Measurements from ENCODE around the gene WWOX.

WWOX gene

GRCh38 chr16:78672779-78673556 is 573.5 kb downstream of the WWOX start:
- TF ChIP-seq POLR2AphosphoS5 (IDR thresholded peaks at IDR 0.05; ENCODE audit: low read depth, low read length): no peak
- no peak for TF ChIP-seq FOXP2 (optimal IDR thresholded peaks at IDR 0.05; ENCODE audit: borderline replicate concordance, extremely low read depth, extremely low read length, insufficient read depth)
- TF ChIP-seq SIN3A (IDR thresholded peaks at IDR 0.05; ENCODE audit: borderline replicate concordance, insufficient read depth, low read length): no peak
- no peak for TF ChIP-seq TAF1 (IDR thresholded peaks at IDR 0.05; ENCODE audit: borderline replicate concordance, insufficient read depth, low read length)
- TF ChIP-seq, protein P1, sequence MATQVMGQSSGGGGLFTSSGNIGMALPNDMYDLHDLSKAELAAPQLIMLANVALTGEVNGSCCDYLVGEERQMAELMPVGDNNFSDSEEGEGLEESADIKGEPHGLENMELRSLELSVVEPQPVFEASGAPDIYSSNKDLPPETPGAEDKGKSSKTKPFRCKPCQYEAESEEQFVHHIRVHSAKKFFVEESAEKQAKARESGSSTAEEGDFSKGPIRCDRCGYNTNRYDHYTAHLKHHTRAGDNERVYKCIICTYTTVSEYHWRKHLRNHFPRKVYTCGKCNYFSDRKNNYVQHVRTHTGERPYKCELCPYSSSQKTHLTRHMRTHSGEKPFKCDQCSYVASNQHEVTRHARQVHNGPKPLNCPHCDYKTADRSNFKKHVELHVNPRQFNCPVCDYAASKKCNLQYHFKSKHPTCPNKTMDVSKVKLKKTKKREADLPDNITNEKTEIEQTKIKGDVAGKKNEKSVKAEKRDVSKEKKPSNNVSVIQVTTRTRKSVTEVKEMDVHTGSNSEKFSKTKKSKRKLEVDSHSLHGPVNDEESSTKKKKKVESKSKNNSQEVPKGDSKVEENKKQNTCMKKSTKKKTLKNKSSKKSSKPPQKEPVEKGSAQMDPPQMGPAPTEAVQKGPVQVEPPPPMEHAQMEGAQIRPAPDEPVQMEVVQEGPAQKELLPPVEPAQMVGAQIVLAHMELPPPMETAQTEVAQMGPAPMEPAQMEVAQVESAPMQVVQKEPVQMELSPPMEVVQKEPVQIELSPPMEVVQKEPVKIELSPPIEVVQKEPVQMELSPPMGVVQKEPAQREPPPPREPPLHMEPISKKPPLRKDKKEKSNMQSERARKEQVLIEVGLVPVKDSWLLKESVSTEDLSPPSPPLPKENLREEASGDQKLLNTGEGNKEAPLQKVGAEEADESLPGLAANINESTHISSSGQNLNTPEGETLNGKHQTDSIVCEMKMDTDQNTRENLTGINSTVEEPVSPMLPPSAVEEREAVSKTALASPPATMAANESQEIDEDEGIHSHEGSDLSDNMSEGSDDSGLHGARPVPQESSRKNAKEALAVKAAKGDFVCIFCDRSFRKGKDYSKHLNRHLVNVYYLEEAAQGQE (IDR thresholded peaks at IDR 0.05; ENCODE audit: insufficient read depth in 1 of 2, low read depth in 2 of 2, low read length in 2 of 2): no peak

GRCh38 chr16:78673884-78674283 is 574.4 kb downstream of the WWOX start:
- TF ChIP-seq FOXP2 (optimal IDR thresholded peaks at IDR 0.05; ENCODE audit: borderline replicate concordance, extremely low read depth, extremely low read length, insufficient read depth): no peak
- TF ChIP-seq POLR2AphosphoS5 (IDR thresholded peaks at IDR 0.05; ENCODE audit: low read depth, low read length): no peak
- TF ChIP-seq, protein P1 (IDR thresholded peaks at IDR 0.05; ENCODE audit: insufficient read depth in 1 of 2, low read depth in 2 of 2, low read length in 2 of 2): no peak
- no peak for TF ChIP-seq TAF1 (IDR thresholded peaks at IDR 0.05; ENCODE audit: borderline replicate concordance, insufficient read depth, low read length)
- TF ChIP-seq SIN3A (IDR thresholded peaks at IDR 0.05; ENCODE audit: borderline replicate concordance, insufficient read depth, low read length): no peak

DNA sequence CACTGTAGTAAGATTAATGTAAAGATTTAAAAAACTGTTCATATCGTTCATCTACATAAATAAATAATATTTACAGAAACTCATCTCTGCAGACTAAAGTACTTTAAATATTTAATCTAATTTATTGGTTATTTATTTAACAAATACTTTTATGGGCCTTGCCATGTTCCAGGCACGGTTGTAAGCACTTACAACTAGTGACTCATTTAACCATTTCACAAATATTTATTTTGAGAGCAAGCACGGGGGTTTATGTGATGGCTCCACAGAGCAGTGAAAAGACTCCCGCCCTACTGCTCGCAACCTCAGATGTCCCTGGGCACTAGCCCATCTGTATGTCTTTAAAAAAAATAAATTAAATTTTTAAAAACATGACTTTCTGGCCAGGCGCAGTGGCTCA is 575.9 kb downstream of the WWOX start:
- TF ChIP-seq FOXP2 (optimal IDR thresholded peaks at IDR 0.05; ENCODE audit: borderline replicate concordance, extremely low read depth, extremely low read length, insufficient read depth): no peak
- TF ChIP-seq, protein P1 (IDR thresholded peaks at IDR 0.05; ENCODE audit: insufficient read depth in 1 of 2, low read depth in 2 of 2, low read length in 2 of 2): no peak
- TF ChIP-seq TAF1 (IDR thresholded peaks at IDR 0.05; ENCODE audit: borderline replicate concordance, insufficient read depth, low read length): no peak
- no peak for TF ChIP-seq SIN3A (IDR thresholded peaks at IDR 0.05; ENCODE audit: borderline replicate concordance, insufficient read depth, low read length)
- TF ChIP-seq POLR2AphosphoS5 (IDR thresholded peaks at IDR 0.05; ENCODE audit: low read depth, low read length): no peak

DNA sequence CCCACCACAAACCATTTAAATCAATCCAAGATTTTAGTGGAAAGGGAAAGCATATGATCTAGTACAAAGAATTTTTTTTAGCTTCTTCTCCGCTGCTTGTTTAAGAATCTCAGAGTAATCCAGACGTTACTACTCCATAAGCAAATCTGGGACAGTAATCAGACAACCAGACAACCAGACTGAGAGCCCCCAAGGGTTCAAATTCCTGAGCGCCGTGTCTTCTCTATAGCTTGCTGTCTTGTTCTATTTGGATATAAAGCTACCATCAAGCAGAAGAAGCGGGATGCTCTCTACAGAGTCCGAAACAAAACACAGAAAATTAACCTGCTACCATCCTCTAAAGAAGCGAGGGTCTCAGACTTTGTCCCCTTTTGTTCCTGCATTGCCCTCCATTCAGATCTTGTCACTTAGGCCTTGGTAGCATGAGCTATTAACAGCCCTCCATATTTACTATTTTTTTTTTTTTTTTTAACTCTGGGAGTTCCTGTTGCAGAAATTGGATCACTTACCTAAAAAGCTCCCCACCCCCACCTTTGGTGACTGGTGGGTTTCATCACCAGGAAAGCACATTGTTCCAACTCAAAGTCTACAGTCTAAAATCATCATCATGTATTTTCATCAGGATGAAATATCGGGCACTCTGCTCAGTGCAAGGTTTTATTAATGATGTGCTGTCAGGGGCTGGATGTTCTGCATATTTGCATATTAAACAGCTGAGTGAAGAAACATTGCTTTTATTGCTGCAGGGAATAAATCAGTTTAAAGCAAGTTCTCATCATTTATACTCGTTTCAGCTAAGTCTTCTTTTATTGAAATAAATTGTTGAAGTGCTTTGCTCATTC is 576.7 kb downstream of the WWOX start:
- TF ChIP-seq, protein P1 (IDR thresholded peaks at IDR 0.05; ENCODE audit: insufficient read depth in 1 of 2, low read depth in 2 of 2, low read length in 2 of 2): no peak
- TF ChIP-seq POLR2AphosphoS5 (IDR thresholded peaks at IDR 0.05; ENCODE audit: low read depth, low read length) (no peak), TAF1 (IDR thresholded peaks at IDR 0.05; ENCODE audit: borderline replicate concordance, insufficient read depth, low read length) (no peak), FOXP2 (optimal IDR thresholded peaks at IDR 0.05; ENCODE audit: borderline replicate concordance, extremely low read depth, extremely low read length, insufficient read depth) (no peak), SIN3A (IDR thresholded peaks at IDR 0.05; ENCODE audit: borderline replicate concordance, insufficient read depth, low read length) (no peak)
